ENCODE results near the gene EXOC4.

Gene EXOC4

GRCh38 chr7:134031835-134032617, 779.1 kb downstream of the EXOC4 start:
- H3K9me3 ChIP-seq (replicated peaks in 1 of 11): peaks cover 0 to 24% (median 15%) of the 10 kb centered on the region in 11 experiments; a peak in 18 of 22 replicates
- H3K4me3 ChIP-seq: no peak overlapping the region
- no peak overlapping the region for H3K27ac ChIP-seq
- H3K27me3 ChIP-seq: no peaks in the 10 kb centered on the region
- H3K9ac ChIP-seq: no peak overlapping the region
- TF ChIP-seq Cebpa-rat (IDR thresholded peaks at IDR 0.05): no peak
- no peaks in the 10 kb centered on the region for H3K4me1 ChIP-seq
- H3K36me3 ChIP-seq: peaks cover 0 to 43% (median 15%) of the 10 kb centered on the region in 11 experiments; a peak in 10 of 22 replicates
- no peaks in the 10 kb centered on the region for H4K20me1 ChIP-seq
- H3K4me2 ChIP-seq: no peak overlapping the region

GRCh38 chr7:134034652-134035051, 781.8 kb downstream of the EXOC4 start:
- Histone ChIP-seq H3K4me1 (no peaks in the 10 kb centered on the region), H3K9me3 (replicated peaks in 1 of 11) (peaks cover 0 to 8% (median 7%) of the 10 kb centered on the region in 11 experiments; a peak in 16 of 22 replicates), H3K4me2 (no peak overlapping the region), H3K9ac (no peak overlapping the region), H4K20me1 (no peaks in the 10 kb centered on the region), H3K4me3 (no peak overlapping the region), H3K27ac (no peak overlapping the region), H3K36me3 (peaks cover 0 to 24% (median 4%) of the 10 kb centered on the region in 11 experiments; a peak in 7 of 22 replicates), H3K27me3 (no peaks in the 10 kb centered on the region)
- no peak for TF ChIP-seq Cebpa-rat (IDR thresholded peaks at IDR 0.05)

- H4K20me1 ChIP-seq: no peaks in the 10 kb centered on the region
- H3K36me3 ChIP-seq: peaks cover 0 to 15% (median 0%) of the 10 kb centered on the region in 11 experiments; a peak in 3 of 22 replicates
- no peak overlapping the region for H3K27ac ChIP-seq
- H3K4me1 ChIP-seq: no peaks in the 10 kb centered on the region
- H3K4me3 ChIP-seq: no peak overlapping the region
- TF ChIP-seq Cebpa-rat (IDR thresholded peaks at IDR 0.05): no peak
- H3K4me2 ChIP-seq: no peak overlapping the region
- H3K27me3 ChIP-seq: no peaks in the 10 kb centered on the region
- H3K9me3 ChIP-seq (replicated peaks in 1 of 11): no peaks in the 10 kb centered on the region
- no peak overlapping the region for H3K9ac ChIP-seq
Measured at GRCh38 chr7:134037991-134038390, 785.1 kb downstream of the EXOC4 start.

- Histone ChIP-seq H3K9me3 (replicated peaks in 1 of 11) (no peaks in the 10 kb centered on the region), H3K27me3 (no peaks in the 10 kb centered on the region), H3K36me3 (peaks cover 0 to 23% (median 0%) of the 10 kb centered on the region in 11 experiments; a peak in 3 of 22 replicates), H3K9ac (no peak overlapping the region), H3K4me1 (peaks cover 0 to 9% (median 0%) of the 10 kb centered on the region in 10 experiments; a peak in 3 of 20 replicates), H3K4me2 (no peak overlapping the region), H3K27ac (no peak overlapping the region), H4K20me1 (no peaks in the 10 kb centered on the region), H3K4me3 (no peak overlapping the region)
- no peak for TF ChIP-seq Cebpa-rat (IDR thresholded peaks at IDR 0.05)
Measured at GRCh38 chr7:134040988-134041387, 788.1 kb downstream of the EXOC4 start.

GRCh38 chr7:134041477-134041876, 788.6 kb downstream of the EXOC4 start:
- Histone ChIP-seq H3K27ac (no peak overlapping the region), H4K20me1 (no peaks in the 10 kb centered on the region), H3K9ac (no peak overlapping the region), H3K4me1 (peaks cover 0 to 9% (median 0%) of the 10 kb centered on the region in 10 experiments; a peak in 3 of 20 replicates), H3K9me3 (replicated peaks in 1 of 11) (no peaks in the 10 kb centered on the region), H3K36me3 (peaks cover 0 to 23% (median 0%) of the 10 kb centered on the region in 11 experiments; a peak in 3 of 22 replicates), H3K4me3 (no peak overlapping the region), H3K4me2 (no peak overlapping the region), H3K27me3 (no peaks in the 10 kb centered on the region)
- no peak for TF ChIP-seq Cebpa-rat (IDR thresholded peaks at IDR 0.05)

GRCh38 chr7:134042307-134042706, 789.4 kb downstream of the EXOC4 start:
- Histone ChIP-seq H4K20me1 (no peaks in the 10 kb centered on the region), H3K4me2 (no peak overlapping the region), H3K4me3 (no peak overlapping the region), H3K4me1 (peaks cover 0 to 9% (median 0%) of the 10 kb centered on the region in 10 experiments; a peak in 3 of 20 replicates), H3K27me3 (no peaks in the 10 kb centered on the region), H3K36me3 (peaks cover 0 to 16% (median 0%) of the 10 kb centered on the region in 11 experiments; a peak in 3 of 22 replicates), H3K9ac (no peak overlapping the region), H3K27ac (no peak overlapping the region), H3K9me3 (replicated peaks in 1 of 11) (no peaks in the 10 kb centered on the region)
- no peak for TF ChIP-seq Cebpa-rat (IDR thresholded peaks at IDR 0.05)

GRCh38 chr7:134044682-134045081, 791.8 kb downstream of the EXOC4 start:
- no peak for TF ChIP-seq Cebpa-rat (IDR thresholded peaks at IDR 0.05)
- H3K4me2 ChIP-seq: peak overlapping the region in 2 of 11 experiments; percentile 14 to 15; a peak in 1 of 22 replicates
- H3K4me3 ChIP-seq: no peak overlapping the region
- H3K27ac ChIP-seq: no peak overlapping the region
- no peak overlapping the region for H3K9ac ChIP-seq
- H3K36me3 ChIP-seq: peaks cover 0 to 13% (median 0%) of the 10 kb centered on the region in 11 experiments; a peak in 3 of 22 replicates
- no peaks in the 10 kb centered on the region for H4K20me1 ChIP-seq
- H3K27me3 ChIP-seq: no peaks in the 10 kb centered on the region
- no peaks in the 10 kb centered on the region for H3K9me3 ChIP-seq (replicated peaks in 1 of 11)
- peaks cover 0 to 9% (median 0%) of the 10 kb centered on the region in 10 experiments; a peak in 3 of 20 replicates for H3K4me1 ChIP-seq

GRCh38 chr7:134045716-134046115, 792.8 kb downstream of the EXOC4 start:
- H3K4me3 ChIP-seq: no peak overlapping the region
- peaks cover 0 to 13% (median 0%) of the 10 kb centered on the region in 11 experiments; a peak in 3 of 22 replicates for H3K36me3 ChIP-seq
- H3K4me1 ChIP-seq: peaks cover 0 to 9% (median 0%) of the 10 kb centered on the region in 10 experiments; a peak in 3 of 20 replicates
- H4K20me1 ChIP-seq: no peaks in the 10 kb centered on the region
- H3K4me2 ChIP-seq: no peak overlapping the region
- no peak overlapping the region for H3K9ac ChIP-seq
- no peak overlapping the region for H3K27ac ChIP-seq
- TF ChIP-seq Cebpa-rat (IDR thresholded peaks at IDR 0.05): no peak
- no peaks in the 10 kb centered on the region for H3K9me3 ChIP-seq (replicated peaks in 1 of 11)
- H3K27me3 ChIP-seq: no peaks in the 10 kb centered on the region

GRCh38 chr7:134046594-134047128, 793.8 kb downstream of the EXOC4 start:
- Histone ChIP-seq H3K36me3 (peaks cover 0 to 13% (median 0%) of the 10 kb centered on the region in 11 experiments; a peak in 3 of 22 replicates), H3K27me3 (no peaks in the 10 kb centered on the region), H4K20me1 (no peaks in the 10 kb centered on the region), H3K9me3 (replicated peaks in 1 of 11) (no peaks in the 10 kb centered on the region), H3K9ac (no peak overlapping the region), H3K4me1 (peaks cover 0 to 9% (median 0%) of the 10 kb centered on the region in 10 experiments; a peak in 3 of 20 replicates), H3K4me2 (no peak overlapping the region), H3K4me3 (no peak overlapping the region), H3K27ac (no peak overlapping the region)
- no peak for TF ChIP-seq Cebpa-rat (IDR thresholded peaks at IDR 0.05)
